GOT3 (cell line): ENCODE measurements around the gene CLEC2B.

Experiments
- DNase-seq: peaks from one replicate; lab custom pipeline; 2025; ENCODE audit warnings: mixed read lengths; lab: John Stamatoyannopoulos, UW

Gene CLEC2B

GRCh38 chr12:9868951-9869306 lies 225 bp downstream of the CLEC2B start:
- DNase-seq = no peak

- DNase-seq = no peak
These were observed 798 bp downstream of the CLEC2B start for GRCh38 chr12:9868311-9868801.

- DNase-seq = no peak
These were observed 1.6 kb downstream of the CLEC2B start for GRCh38 chr12:9867531-9867930.

GRCh38 chr12:9866860-9867269 lies 2.3 kb downstream of the CLEC2B start:
- no peak for DNase-seq

GRCh38 chr12:9864913-9865675 lies 4.1 kb downstream of the CLEC2B start:
- DNase-seq = no peak

GRCh38 chr12:9858135-9858534 lies 11.0 kb downstream of the CLEC2B start:
- no peak for DNase-seq

- no peak for DNase-seq
These were observed 12.3 kb downstream of the CLEC2B start for GRCh38 chr12:9856894-9857293.

GRCh38 chr12:9856151-9856550 lies 13.0 kb downstream of the CLEC2B start:
- DNase-seq = no peak

GRCh38 chr12:9851927-9852326 lies 17.2 kb downstream of the CLEC2B start:
- no peak for DNase-seq

- DNase-seq = no peak
These were observed 18.1 kb downstream of the CLEC2B start for GRCh38 chr12:9851050-9851449.

GRCh38 chr12:9848899-9849298 lies 20.3 kb downstream of the CLEC2B start:
- no peak for DNase-seq

- no peak for DNase-seq
These were observed 25.7 kb downstream of the CLEC2B start for GRCh38 chr12:9843407-9843806.

- DNase-seq = no peak
These were observed 37.4 kb downstream of the CLEC2B start for GRCh38 chr12:9831720-9832119.

- no peak for DNase-seq
These were observed 39.2 kb downstream of the CLEC2B start for GRCh38 chr12:9829982-9830381.

GRCh38 chr12:9829483-9829882 lies 39.7 kb downstream of the CLEC2B start:
- no peak for DNase-seq

- DNase-seq = no peak
These were observed 41.8 kb downstream of the CLEC2B start, which contains the start of gene KLRF1 for GRCh38 chr12:9827209-9827888. Gene KLRF1, plus strand, starts transcription at chr12:9827481. Its CDS starts 64 bp downstream, at chr12:9827545.

- no peak for DNase-seq
These were observed 48.7 kb downstream of the CLEC2B start for GRCh38 chr12:9820281-9820930.

GRCh38 chr12:9813821-9814798 lies 55.0 kb downstream of the CLEC2B start:
- DNase-seq = peak; percentile 31

- DNase-seq = no peak
These were observed 57.5 kb downstream of the CLEC2B start for GRCh38 chr12:9811621-9812020.

- DNase-seq = no peak
These were observed 58.5 kb downstream of the CLEC2B start for GRCh38 chr12:9810671-9811070.

GRCh38 chr12:9809866-9810265 lies 59.3 kb downstream of the CLEC2B start:
- no peak for DNase-seq

GRCh38 chr12:9809338-9809737 lies 59.8 kb downstream of the CLEC2B start:
- DNase-seq = no peak
